Stimulated activated CD4-positive, alpha-beta T cell treated with anti-CD3 and anti-CD28 coated beads, TNF-alpha, amount 100 ng/mL, for 4 hours (primary cell): ENCODE results near the gene UNC79.
"Not testable (repeated sequence)": the region's sequence is repeated elsewhere in the genome, so short reads cannot be mapped to it uniquely, and the experiment has no call there.

Experiments
- DNase-seq, 3 experiments: peaks; one replicate each; pipeline ENCODE4 v3.0.0-alpha.2; 2020; ENCODE audit warnings: low read depth in 3 of 3

UNC79 gene

DNA sequence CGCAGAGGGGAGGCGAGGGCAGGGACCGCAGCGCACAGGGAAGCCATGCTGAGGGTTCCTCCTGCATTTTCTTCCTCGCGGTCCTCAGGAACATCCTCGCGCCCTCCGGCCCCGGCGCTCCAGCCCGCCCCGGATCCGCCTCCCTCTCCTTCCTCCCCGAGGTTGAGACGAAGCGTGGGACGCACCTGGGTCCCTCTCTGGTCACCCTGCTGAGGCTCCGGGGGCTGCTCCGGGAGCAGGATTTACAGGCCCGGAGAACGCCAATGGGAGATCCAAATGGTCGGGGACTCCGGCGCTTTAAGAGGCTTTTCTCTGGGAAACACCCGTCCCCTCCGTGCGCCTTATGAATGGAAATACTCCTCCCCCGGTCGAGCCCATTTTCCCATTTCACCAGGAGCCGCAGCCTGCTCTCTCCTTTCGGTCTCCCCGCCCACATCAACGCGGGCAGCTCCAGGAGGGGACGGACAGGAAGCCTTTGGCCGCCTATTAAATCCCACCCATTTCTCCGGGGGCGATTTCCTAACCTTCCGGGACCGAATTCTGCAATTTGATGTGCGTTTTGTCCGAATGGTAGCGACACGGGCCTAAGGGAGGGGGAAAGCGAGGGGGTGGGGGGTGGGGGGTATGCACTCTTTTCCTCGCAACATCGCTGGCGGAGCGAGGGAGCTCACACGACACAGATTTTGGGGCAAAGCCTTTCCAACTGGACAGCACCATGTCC, at the start of gene UNC79:
UNC79 (plus strand) TSS at position 625 of the 721 bp plus-strand sequence; CDS start at position 716, 91 bp downstream.
- DNase-seq = no peak

DNA sequence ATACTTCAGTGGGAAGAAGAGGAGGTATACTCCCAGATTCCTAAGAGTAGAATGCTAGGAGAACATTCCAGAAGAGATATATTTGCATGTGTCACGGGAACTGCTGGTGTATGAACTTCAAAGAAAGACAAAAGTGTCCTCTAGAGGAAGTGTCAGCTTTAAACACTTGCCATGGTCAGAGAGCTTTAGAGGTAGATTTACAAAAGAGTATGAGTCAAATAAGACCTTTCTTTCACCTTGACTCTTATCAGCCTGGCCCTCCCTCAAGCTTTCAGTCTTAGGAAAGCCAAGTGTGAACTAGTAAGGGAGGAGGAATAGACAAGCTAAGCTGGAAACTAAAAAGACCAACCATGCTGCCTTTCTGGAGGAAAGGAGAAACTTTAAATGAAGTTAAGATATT, 49.1 kb upstream of the UNC79 start:
- no peak for DNase-seq

DNA sequence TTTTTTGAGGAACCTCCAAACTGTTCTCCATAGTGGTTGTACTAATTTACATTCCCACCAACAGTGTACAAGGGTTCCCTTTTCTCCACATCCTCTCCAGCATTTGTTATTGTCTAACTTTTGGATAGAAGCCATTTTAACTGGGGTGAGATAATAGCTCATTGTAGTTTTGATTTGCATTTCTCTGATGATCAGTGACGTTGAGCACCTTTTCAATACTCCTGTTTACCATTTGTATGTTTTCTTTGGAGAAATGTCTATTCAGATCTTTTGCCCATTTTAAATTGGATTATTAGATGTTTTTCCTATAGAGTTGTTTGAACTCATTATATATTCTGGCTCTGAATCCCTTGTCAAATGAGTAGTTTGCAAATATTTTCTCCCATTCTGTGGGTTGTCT, 46.5 kb upstream of the UNC79 start:
- DNase-seq = not testable (repeated sequence)

- no peak for DNase-seq
Measured at GRCh38 chr14:93395231-93395630, 35.5 kb upstream of the UNC79 start.

GRCh38 chr14:93396456-93396855, 34.3 kb upstream of the UNC79 start:
- DNase-seq = no peak

- DNase-seq = no peak
Measured at GRCh38 chr14:93398491-93398890, 32.2 kb upstream of the UNC79 start.

GRCh38 chr14:93402951-93403350, 27.8 kb upstream of the UNC79 start:
- DNase-seq = no peak

GRCh38 chr14:93410021-93410420, 20.7 kb upstream of the UNC79 start:
- no peak for DNase-seq

DNA sequence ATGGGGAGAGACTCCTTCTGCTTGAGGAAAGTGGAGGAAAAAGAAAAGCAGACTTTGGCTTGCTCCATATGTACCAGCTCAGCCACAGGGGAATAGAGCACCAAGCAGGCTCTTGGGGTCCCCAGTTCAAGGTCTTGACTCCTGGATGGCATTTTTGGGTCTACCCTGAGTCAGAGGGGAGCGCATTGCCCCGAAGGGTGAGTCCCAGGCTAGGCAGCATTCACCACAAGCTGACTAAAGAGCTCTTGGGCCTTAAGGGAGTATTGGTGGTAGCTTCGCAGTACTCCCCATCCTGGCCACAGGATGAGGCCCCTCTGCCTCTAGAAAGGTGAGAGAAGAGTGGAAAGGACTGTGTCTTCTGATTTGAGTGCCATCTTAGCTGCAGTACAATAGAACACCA, 19.8 kb upstream of the UNC79 start:
- no peak for DNase-seq

DNA sequence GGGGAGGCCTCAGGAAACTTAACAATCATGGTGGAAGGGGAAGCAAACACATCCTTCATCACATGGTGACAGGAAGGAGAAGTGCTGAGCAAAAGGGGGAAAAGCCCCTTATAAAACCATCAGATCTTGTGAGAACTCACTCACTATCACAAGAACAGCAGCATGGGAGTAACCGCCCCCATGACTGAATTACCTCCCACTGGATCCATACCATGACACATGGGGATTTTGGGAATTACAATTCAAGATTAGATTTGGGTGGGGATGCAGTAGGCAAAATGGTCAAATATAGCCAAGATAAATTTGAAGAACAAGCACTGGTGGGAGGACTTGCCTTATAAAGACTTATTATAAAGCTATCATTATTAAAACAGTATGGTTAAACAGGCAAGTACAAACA, 5.6 kb upstream of the UNC79 start:
- not testable (repeated sequence) for DNase-seq

DNA sequence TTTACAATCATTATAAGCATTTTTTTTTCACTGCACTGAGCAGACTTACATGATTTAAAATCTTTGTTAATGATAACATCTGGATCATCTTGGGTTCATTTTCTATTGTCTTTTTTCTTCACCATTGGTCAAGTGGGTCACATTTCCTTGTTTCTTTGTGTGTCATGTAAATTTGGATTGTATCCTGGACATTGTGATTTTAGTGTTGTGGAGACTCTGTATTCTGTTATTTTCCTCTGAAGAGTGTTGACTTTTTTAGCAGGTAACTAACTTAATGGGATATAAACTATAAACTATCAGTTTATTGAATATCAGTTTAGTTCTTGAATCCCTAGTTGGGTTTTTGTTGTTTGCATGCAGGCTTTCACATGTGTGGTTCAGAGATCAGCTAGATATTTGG, 4.0 kb upstream of the UNC79 start:
- no peak for DNase-seq

DNA sequence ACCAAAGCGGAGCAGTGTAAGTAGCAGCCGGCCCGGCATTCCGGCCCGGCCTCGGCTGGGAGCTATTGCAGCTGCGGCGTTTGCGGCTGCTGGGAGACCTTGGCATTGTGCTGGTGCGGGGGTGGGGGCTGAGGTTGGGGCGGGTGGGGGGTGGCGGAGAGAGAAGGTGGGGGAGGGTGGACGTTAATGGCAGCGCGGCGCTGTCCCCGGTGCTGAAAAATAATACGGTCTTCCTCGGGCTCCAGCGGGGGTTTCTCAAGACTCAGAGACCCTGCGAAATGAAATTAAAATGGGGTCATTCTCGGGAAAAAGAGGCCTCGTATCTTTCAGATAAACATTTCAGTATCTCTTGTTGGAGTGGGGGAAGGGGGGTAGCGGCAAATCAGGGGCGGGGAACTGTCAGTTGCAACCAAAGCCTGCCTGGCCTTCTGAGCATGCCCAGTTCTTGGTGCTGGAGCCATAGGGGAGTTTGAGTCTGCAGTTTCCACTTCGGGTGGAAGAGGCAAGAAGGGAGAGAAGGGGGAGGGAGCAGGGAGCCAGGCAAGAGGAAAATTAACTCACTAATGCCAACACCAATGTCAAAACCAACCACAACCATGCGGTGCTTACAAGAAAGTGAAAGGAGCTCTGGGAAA, 414 bp downstream of the UNC79 start:
- no peak for DNase-seq

DNA sequence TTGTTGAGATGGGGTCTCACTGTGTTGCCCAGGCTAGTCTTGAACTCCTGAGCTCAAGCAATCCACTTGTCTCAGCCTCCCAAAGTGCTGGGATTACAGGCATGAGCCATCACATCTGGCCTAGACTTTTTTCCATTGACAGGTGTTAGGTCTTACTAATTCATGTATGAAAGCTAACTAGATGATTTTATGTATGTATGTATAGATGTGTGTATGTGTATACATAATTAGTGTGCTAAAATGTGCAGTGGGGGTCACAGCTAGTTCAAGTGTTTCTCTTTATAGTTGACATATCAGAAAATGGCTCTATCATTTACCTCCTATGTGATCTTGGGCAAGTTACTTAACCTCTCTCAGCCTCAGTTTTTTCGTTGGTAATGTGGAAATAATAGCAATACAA, 23.5 kb downstream of the UNC79 start:
- DNase-seq = no peak

GRCh38 chr14:93456356-93456755, 25.6 kb downstream of the UNC79 start:
- no peak for DNase-seq

DNA sequence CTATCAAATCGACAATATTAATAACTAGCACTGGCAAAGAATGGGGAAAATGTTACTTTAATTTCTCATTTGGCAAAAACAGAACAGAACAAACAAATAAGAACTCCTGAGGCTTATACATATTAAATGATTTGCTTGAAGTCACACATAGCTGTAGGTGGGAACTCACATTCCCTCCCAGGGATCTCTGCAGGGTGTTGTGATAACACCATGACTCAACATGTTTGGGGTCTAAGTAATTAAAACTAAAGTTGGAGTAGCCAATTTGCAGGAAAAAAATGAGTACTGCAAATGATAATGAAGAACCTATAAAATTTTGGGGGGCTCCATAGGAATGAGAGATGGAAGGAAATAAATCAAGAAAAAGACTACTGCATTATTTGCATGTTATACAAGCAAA, 27.5 kb downstream of the UNC79 start:
- DNase-seq = no peak

- no peak for DNase-seq
Measured at GRCh38 chr14:93462479-93462878, 31.7 kb downstream of the UNC79 start.

DNA sequence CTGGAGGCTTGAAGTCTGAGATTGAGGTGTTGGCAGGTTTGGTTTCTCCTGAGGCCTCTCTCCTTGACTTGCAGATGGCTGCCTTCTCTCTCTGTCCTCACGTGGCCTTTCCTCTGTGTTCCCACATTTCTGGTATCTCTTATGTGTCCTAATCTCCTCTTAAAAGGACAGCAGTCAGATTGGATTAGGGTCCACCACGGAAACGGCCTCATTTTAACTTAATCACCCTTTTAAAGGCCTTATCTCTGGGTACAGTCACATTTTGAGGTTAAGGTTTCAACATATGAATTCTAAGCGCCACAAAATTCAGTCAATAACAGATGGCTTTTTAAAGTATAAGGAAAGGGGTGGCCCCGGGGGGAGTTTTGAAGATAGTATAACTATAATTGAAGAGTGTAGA, 33.5 kb downstream of the UNC79 start:
- no peak for DNase-seq

GRCh38 chr14:93475471-93475870, 44.7 kb downstream of the UNC79 start:
- no peak for DNase-seq

GRCh38 chr14:93476305-93476704, 45.6 kb downstream of the UNC79 start:
- DNase-seq = no peak

- DNase-seq = not testable (repeated sequence)
Measured at GRCh38 chr14:93479074-93479473, 48.3 kb downstream of the UNC79 start.

DNA sequence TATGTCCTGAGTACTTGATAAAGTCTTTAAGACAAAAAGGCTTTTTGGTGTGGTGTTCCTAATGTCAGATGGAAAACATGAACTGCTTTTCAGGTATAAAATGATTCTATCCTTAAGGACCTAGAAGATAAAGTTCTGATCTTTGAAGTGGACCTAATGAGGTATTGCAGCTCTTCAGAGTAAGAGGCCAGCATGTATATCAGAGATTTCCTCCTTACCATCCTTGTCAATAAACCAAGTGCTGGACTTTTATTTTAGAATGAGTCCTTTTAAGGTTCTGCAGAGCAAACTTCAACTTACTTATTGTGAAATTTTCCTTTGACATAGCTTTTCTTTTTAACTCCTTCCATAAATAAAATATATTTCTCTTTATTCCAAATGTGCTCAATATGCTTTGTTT, 50.1 kb downstream of the UNC79 start:
- DNase-seq = no peak

GRCh38 chr14:93481758-93482157, 51.0 kb downstream of the UNC79 start:
- DNase-seq = no peak

DNA sequence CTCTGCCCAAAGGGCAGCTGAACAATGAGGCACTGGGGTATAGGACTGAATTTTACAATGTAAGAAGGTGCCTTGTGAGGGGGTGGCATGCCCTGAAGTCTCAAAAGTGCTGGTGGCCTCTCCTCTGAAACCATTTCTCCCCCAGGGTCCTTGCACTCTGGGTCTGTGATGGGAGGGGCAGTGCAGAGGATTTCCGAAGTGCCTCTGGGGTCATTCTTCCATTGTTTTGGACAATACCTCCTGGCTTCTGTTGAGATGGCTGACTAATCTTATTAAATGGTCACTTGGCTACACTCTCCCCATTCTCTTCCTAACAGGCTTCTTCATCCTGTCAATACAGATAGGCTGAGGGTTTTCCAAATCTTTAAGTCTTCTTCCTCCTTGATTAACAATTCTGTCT, 59.3 kb downstream of the UNC79 start:
- no peak for DNase-seq

DNA sequence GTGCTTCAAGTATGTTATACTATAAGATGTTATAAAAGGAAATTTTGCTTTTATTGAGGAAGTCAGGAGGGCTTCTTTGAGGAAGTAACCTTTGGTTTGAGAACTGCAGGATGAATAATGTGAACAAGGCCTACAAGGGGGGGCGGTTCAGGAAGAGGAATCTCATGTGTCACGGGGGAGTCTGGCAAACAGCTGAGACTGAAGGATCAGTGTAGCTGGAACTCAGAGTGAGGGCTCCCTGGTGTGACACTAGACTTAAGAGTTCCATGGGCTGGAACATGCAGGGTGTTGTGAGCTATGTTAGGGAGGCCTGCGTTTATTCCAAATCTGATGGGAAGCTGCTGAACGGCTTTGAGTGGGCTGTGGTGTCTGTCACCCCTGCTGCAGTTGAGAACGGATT, 62.3 kb downstream of the UNC79 start:
- DNase-seq = no peak
